SK-N-SH (cell line): ENCODE measurements around the gene YPEL1. TPM values are rescaled to one million over a fixed set of nuclear protein-coding genes. Genes with fewer than 3 reads are reported as not detected.
A peak's percentile ranks its signal among the peaks of the same experiment; 100 is the strongest.

Experiments used
- CTCF ChIA-PET: fragments of 300-600, 350-600 bp; formaldehyde crosslinking; extraction: SDS; loops from one replicate; lab custom pipeline; 2021; lab: Yijun Ruan, JAX
- POLR2A ChIA-PET: fragments of 350-600 bp; sonication (Branson Sonifier 250); formaldehyde crosslinking; extraction: SDS; loops from one replicate; lab custom pipeline; 2020; ENCODE audit warnings: antibody characterized with exemption, inconsistent platforms; lab: Yijun Ruan, JAX
- DNase-seq: peaks from one replicate; pipeline ENCODE4 v3.0.0; 2012
- H2AFZ ChIP-seq: fragments of 200-600 bp; sonication (generic); 2 replicates; pipeline ENCODE4 v1.8.1; 2016; ENCODE audit warnings: antibody characterized with exemption, mild to moderate bottlenecking, low read depth
- H3F3A ChIP-seq: fragments of 200-600 bp; sonication (generic); replicated peaks from 2 replicates; pipeline ENCODE3; 2016; ENCODE audit warnings: antibody characterized with exemption, mild to moderate bottlenecking; ENCODE audit not compliant: insufficient read depth
- H3K27ac ChIP-seq, 2 experiments: fragments of 200-500 bp in 1 of 2; fragments of 200-600 bp in 1 of 2; sonication (Bioruptor generic) in 1 of 2; sonication (generic), shearing (Covaris generic) in 1 of 2; 2 replicates each; pipeline versions ENCODE4 v1.5.1 to v1.6.1; 2014 to 2016; ENCODE audit warnings: low read depth in 2 of 2, inconsistent platforms in 1 of 2, low read length in 1 of 2, mild to moderate bottlenecking in 1 of 2, mixed read lengths in 1 of 2
- H3K27me3 ChIP-seq: fragments of 200-600 bp; sonication (generic), shearing (Covaris generic); 2 replicates; pipeline ENCODE4 v1.6.1; 2016; ENCODE audit warnings: mixed run types; ENCODE audit not compliant: insufficient read depth
- H3K36me3 ChIP-seq, 2 experiments: fragments of 200-500 bp in 1 of 2; fragments of 200-600 bp in 1 of 2; sonication (Bioruptor generic) in 1 of 2; sonication (generic) in 1 of 2; replicated peaks in 1 of 2; 2 replicates each; pipeline versions ENCODE3 to v1.5.1; 2014 to 2016; ENCODE audit warnings: low read length in 1 of 2, mild to moderate bottlenecking in 1 of 2; ENCODE audit not compliant: insufficient read depth in 2 of 2, control insufficient read depth in 1 of 2
- H3K4me1 ChIP-seq, 2 experiments: fragments of 200-500 bp in 1 of 2; fragments of 200-600 bp in 1 of 2; sonication (Bioruptor generic) in 1 of 2; sonication (generic), shearing (Covaris generic) in 1 of 2; 2 replicates each; pipeline versions ENCODE4 v1.5.1 to v1.6.1; 2014 to 2016; ENCODE audit warnings: low read depth in 1 of 2, low read length in 1 of 2, mixed run types in 1 of 2; ENCODE audit not compliant: insufficient read depth in 2 of 2, control insufficient read depth in 1 of 2
- H3K4me2 ChIP-seq: fragments of 200-600 bp; sonication (generic), shearing (Covaris generic); 2 replicates; pipeline ENCODE4 v1.6.1; 2017; ENCODE audit warnings: mixed run types
- H3K4me3 ChIP-seq, 2 experiments: fragments of 200-500 bp in 1 of 2; fragments of 200-600 bp in 1 of 2; sonication (Bioruptor generic) in 1 of 2; sonication (generic), shearing (Covaris generic) in 1 of 2; 2 replicates each; pipeline versions ENCODE4 v1.5.1 to v1.8.1; 2014 to 2016; ENCODE audit warnings: low read depth in 2 of 2, inconsistent platforms in 1 of 2, low read length in 1 of 2, mild to moderate bottlenecking in 1 of 2, mixed read lengths in 1 of 2, moderate library complexity in 1 of 2
- H3K79me2 ChIP-seq: fragments of 200-600 bp; sonication (generic); 2 replicates; pipeline ENCODE4 v1.8.1; 2017; ENCODE audit warnings: mild to moderate bottlenecking; ENCODE audit not compliant: insufficient read depth
- H3K9ac ChIP-seq: fragments of 200-600 bp; sonication (generic); 2 replicates; pipeline ENCODE4 v1.6.1; 2017; ENCODE audit warnings: mixed run types
- H3K9me2 ChIP-seq: fragments of 200-600 bp; sonication (generic); 2 replicates; pipeline ENCODE4 v1.6.1; 2017; ENCODE audit warnings: mixed run types
- H3K9me3 ChIP-seq: fragments of 200-600 bp; sonication (generic); 2 replicates; pipeline ENCODE4 v1.6.1; 2017; ENCODE audit warnings: mixed run types, mild to moderate bottlenecking, moderate library complexity
- H4K20me1 ChIP-seq: fragments of 200-600 bp; sonication (generic); 2 replicates; pipeline ENCODE4 v1.6.1; 2017; ENCODE audit warnings: mild to moderate bottlenecking, mixed run types; ENCODE audit not compliant: insufficient read depth
- CHD2 ChIP-seq: fragments of 150-350 bp; IDR thresholded peaks from 2 replicates; pipeline ENCODE4 v1.6.1; 2018; ENCODE audit warnings: low read length; ENCODE audit not compliant: partially characterized antibody
- CTCF ChIP-seq: fragments of 200-600 bp; sonication (generic); IDR thresholded peaks from 2 replicates; pipeline ENCODE4 v1.6.1; 2017; ENCODE audit warnings: antibody characterized with exemption, mild to moderate bottlenecking, moderate library complexity
- EZH2phosphoT487 ChIP-seq: fragments of 200-600 bp; sonication (generic); IDR thresholded peaks from 2 replicates; pipeline ENCODE4 v1.6.1; 2017; ENCODE audit warnings: low read depth, mixed run types, mild to moderate bottlenecking, antibody characterized with exemption, moderate library complexity, borderline replicate concordance
- FOXJ3 ChIP-seq: sonication (generic); formaldehyde crosslinking; IDR thresholded peaks from 2 replicates; pipeline ENCODE4 v1.5.1; 2020; ENCODE audit warnings: mild to moderate bottlenecking, missing genetic modification reagents
- FOXM1 ChIP-seq: IDR thresholded peaks from 2 replicates; pipeline ENCODE4 v1.4.0; 2012; ENCODE audit warnings: low read depth, mild to moderate bottlenecking
- GABPA ChIP-seq: IDR thresholded peaks from 2 replicates; pipeline ENCODE4 v1.4.0; 2012; ENCODE audit warnings: low read depth, mild to moderate bottlenecking
- MEF2A ChIP-seq: IDR thresholded peaks from 2 replicates; pipeline ENCODE4 v1.4.0; 2012; ENCODE audit warnings: low read depth, borderline replicate concordance
- MXI1 ChIP-seq: IDR thresholded peaks from 2 replicates; pipeline ENCODE4 v1.6.1; 2012; ENCODE audit warnings: mild to moderate bottlenecking, low read depth, low read length, improper control_type of control experiment
- NRF1 ChIP-seq: IDR thresholded peaks from 2 replicates; pipeline ENCODE4 v1.6.1; 2012; ENCODE audit warnings: low read depth, mild to moderate bottlenecking, low read length
- RAD21 ChIP-seq: IDR thresholded peaks from 2 replicates; pipeline ENCODE4 v1.6.1; 2012; ENCODE audit warnings: mild to moderate bottlenecking, low read length
- RCOR1 ChIP-seq: fragments of 150-350 bp; IDR thresholded peaks from 2 replicates; pipeline ENCODE4 v1.6.1; 2017; ENCODE audit warnings: antibody characterized with exemption, low read length
- REST ChIP-seq: IDR thresholded peaks from 2 replicates; pipeline ENCODE4 v1.6.1; 2012; ENCODE audit warnings: mild to moderate bottlenecking, low read depth, low read length, moderate library complexity
- RFX5 ChIP-seq: IDR thresholded peaks from 2 replicates; pipeline ENCODE4 v1.6.1; 2012; ENCODE audit warnings: mild to moderate bottlenecking, improper control_type of control experiment, low read length
- SIN3A ChIP-seq: IDR thresholded peaks from 2 replicates; pipeline ENCODE4 v1.6.1; 2012; ENCODE audit warnings: low read depth, mild to moderate bottlenecking, low read length, moderate library complexity, borderline replicate concordance
- SMC3 ChIP-seq: IDR thresholded peaks from 2 replicates; pipeline ENCODE4 v1.6.1; 2012; ENCODE audit warnings: low read depth, low read length, improper control_type of control experiment
- TCF12 ChIP-seq: IDR thresholded peaks from 2 replicates; pipeline ENCODE4 v1.4.0; 2012
- TEAD4 ChIP-seq: IDR thresholded peaks from 2 replicates; pipeline ENCODE4 v1.4.0; 2012; ENCODE audit warnings: mild to moderate bottlenecking, borderline replicate concordance; ENCODE audit not compliant: insufficient read depth
- WGBS: methylation state at CpG from one replicate; pipeline ENCODE4 v1.1.6; 2017; ENCODE audit warnings: low lambda C conversion rate; 5-methylcytosine and 5-hydroxymethylcytosine counted together
- polyA plus RNA-seq, 3 experiments: library from polyadenylated mRNA; depleted of rRNA; stranded (reverse); fragments of >200 nt; gene quantifications; 2 replicates each; pipeline ENCODE4 v1.2.3, GENCODE V29; 2012
- TF ChIP-seq, protein P1 (sequence below): fragments of 150-350 bp; IDR thresholded peaks from 2 replicates; pipeline ENCODE4 v1.6.1; 2016; ENCODE audit warnings: mild to moderate bottlenecking, low read depth, low read length

Gene YPEL1
- polyA plus RNA-seq, 1 of the 3 experiments (the other 2 are of a cell fraction): 2.4 TPM

GRCh38 chr22:21713428-21714058 is 22.1 kb downstream of the YPEL1 start (continued):
- TF ChIP-seq, protein P1, sequence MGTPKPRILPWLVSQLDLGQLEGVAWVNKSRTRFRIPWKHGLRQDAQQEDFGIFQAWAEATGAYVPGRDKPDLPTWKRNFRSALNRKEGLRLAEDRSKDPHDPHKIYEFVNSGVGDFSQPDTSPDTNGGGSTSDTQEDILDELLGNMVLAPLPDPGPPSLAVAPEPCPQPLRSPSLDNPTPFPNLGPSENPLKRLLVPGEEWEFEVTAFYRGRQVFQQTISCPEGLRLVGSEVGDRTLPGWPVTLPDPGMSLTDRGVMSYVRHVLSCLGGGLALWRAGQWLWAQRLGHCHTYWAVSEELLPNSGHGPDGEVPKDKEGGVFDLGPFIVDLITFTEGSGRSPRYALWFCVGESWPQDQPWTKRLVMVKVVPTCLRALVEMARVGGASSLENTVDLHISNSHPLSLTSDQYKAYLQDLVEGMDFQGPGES: no peak
- TF ChIP-seq FOXM1 (no peak), MEF2A (no peak), RCOR1 (no peak), GABPA (no peak), CHD2 (no peak), NRF1 (no peak), TCF12 (no peak), REST (no peak), EZH2phosphoT487 (no peak)

DNA sequence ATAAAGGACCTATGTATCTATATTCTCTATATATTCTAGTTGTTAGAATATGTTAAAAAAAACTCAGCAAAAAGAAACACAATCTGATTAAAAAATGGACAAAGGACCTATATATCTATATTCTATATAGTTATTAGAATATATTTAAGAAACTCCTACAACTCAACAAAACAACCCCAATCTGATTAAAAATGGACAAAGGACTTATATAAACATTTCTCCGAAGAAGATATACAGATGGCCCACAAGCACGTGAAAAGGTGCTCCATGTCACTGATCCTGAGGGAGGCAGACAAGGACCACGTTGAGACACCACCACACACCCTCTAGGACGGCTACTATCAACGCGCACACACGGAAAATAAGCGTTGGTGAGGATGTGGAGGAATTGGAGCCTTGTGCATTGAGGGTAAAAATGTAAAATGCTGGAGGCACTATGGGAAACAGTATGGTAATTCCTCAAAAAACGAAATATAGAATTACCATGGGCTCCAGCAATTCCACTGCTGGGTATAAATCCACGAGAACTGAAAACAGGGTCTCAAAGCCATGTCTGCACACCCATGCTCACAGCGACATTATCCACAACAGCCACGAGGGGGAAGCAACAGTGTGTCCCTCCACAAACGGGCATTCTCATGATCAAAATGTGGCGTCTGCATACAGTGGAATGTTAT is 22.7 kb downstream of the YPEL1 start:
- peak overlapping the region; percentile 66; the same call in 1 of the 2 replicates for H2AFZ ChIP-seq
- H3K9me2 ChIP-seq: no peaks in the 10 kb centered on the region

More for the DNA sequence above, 22.7 kb downstream of the YPEL1 start:
- Histone ChIP-seq H3K4me1 (peaks cover 0 to 14% of the 10 kb centered on the region in 2 experiments; a peak in 1 of 4 replicates), H3K79me2 (no peaks in the 10 kb centered on the region), H3K9me3 (no peaks in the 10 kb centered on the region), H3K27me3 (no peaks in the 10 kb centered on the region), H3K27ac (no peak overlapping the region), H3K9ac (no peak overlapping the region), H3K36me3 (no peaks in the 10 kb centered on the region), H3F3A (no peaks in the 10 kb centered on the region), H4K20me1 (no peaks in the 10 kb centered on the region), H3K4me3 (no peak overlapping the region), H3K4me2 (peak overlapping the region; percentile 41; the same call in 1 of the 2 replicates)
- POLR2A ChIA-PET: interaction anchor here (1.0 kb wide), 1 partner anchor 23 kb away, joined by 3 read pairs; no protein-coding TSS in a partner anchor
- 26% methylated on average over 14 of the region's 14 CpGs for WGBS
- TF ChIP-seq CTCF (peak; percentile 83), CHD2 (peak; percentile 63), FOXM1 (no peak), FOXJ3 (CRISPR knock-in tag) (no peak), TEAD4 (no peak), RAD21 (peak; percentile 83), GABPA (no peak), SIN3A (no peak), RFX5 (no peak), MXI1 (peak; percentile 79), SMC3 (peak; percentile 89)
- peak; percentile 88 for DNase-seq
- CTCF ChIA-PET: interaction anchor here (0.7 to 8.7 kb wide), 9 partner anchors 15 to 240 kb away, joined by 3 to 90 read pairs (median 4); partner anchors contain the start of genes PPM1F and YPEL1
